OCI-LY1 (cell line): Measurements from ENCODE around the gene PRSS53.

Experiments used
- EZH2 ChIP-seq: fragments of 200-600 bp; sonication (generic), shearing (Covaris generic); IDR thresholded peaks from 2 replicates; pipeline ENCODE4 v1.8.0; 2017; ENCODE audit warnings: borderline replicate concordance, mixed run types, mild to moderate bottlenecking, antibody characterized with exemption, low read length, moderate library complexity, mixed read lengths
- TF ChIP-seq, protein P1 (sequence below): fragments of 200-600 bp; sonication (generic), shearing (Covaris generic); IDR thresholded peaks from 2 replicates; pipeline ENCODE4 v1.5.1; 2017; ENCODE audit warnings: mild to moderate bottlenecking, antibody characterized with exemption, low read length, moderate library complexity, mixed read lengths

DNA sequence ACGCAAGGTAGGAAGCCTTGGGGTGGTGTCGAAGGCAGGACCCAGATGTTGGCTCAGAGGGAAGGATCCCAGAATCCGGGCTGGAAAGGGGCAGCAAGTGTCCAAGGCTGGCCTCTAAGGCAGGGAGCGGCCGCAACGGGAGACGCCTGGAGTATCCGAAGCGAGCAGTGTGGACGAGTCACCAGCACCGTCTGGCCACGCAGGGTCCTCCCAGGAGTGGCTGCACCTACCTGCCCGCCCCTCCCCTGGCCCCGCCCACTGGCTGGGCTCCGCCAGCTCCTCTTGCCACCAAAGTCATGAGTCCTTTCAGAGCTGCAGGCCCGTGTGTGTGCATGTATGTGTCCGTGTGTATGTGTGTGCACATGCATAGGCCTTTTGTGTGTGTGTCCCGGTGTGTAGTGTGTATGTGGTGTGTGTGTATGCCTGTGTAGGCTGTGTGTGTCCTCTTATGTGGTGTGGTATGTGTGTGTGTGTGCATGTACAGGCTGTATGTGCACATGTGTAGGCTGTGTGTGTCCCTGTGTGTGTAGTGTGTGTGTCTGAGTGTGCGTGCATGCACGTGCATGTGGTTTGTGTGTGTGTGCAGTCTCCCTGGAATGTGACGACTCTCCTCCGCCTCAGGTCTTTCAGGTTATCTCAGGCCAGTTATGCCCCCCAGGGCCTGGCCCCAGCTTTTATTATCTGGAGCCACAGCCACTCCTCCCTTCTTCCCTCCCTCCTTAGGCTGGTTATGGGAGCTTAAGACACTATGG lies 47.0 kb upstream of the PRSS53 start, which contains the start of gene PRSS8:
- TF ChIP-seq EZH2 = no peak
- TF ChIP-seq, protein P1, sequence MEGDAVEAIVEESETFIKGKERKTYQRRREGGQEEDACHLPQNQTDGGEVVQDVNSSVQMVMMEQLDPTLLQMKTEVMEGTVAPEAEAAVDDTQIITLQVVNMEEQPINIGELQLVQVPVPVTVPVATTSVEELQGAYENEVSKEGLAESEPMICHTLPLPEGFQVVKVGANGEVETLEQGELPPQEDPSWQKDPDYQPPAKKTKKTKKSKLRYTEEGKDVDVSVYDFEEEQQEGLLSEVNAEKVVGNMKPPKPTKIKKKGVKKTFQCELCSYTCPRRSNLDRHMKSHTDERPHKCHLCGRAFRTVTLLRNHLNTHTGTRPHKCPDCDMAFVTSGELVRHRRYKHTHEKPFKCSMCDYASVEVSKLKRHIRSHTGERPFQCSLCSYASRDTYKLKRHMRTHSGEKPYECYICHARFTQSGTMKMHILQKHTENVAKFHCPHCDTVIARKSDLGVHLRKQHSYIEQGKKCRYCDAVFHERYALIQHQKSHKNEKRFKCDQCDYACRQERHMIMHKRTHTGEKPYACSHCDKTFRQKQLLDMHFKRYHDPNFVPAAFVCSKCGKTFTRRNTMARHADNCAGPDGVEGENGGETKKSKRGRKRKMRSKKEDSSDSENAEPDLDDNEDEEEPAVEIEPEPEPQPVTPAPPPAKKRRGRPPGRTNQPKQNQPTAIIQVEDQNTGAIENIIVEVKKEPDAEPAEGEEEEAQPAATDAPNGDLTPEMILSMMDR = no peak
